SW480 (cell line): ENCODE measurements around the gene PDE4B.

Source experiments
- DNase-seq: peaks from one replicate; pipeline ENCODE4 v3.0.0-alpha.2; 2016; ENCODE audit warnings: low spot score

Gene PDE4B

GRCh38 chr1:66285618-66286270, 493.0 kb downstream of the PDE4B start:
- no peak for DNase-seq

GRCh38 chr1:66286307-66286706, 493.6 kb downstream of the PDE4B start:
- no peak for DNase-seq

GRCh38 chr1:66288048-66288447, 495.4 kb downstream of the PDE4B start:
- no peak for DNase-seq

GRCh38 chr1:66290761-66291530, 498.3 kb downstream of the PDE4B start:
- no peak for DNase-seq

GRCh38 chr1:66291531-66291864, 498.8 kb downstream of the PDE4B start:
- DNase-seq, result no peak

GRCh38 chr1:66292305-66292704, 499.6 kb downstream of the PDE4B start:
- no peak for DNase-seq

GRCh38 chr1:66292944-66293343, 500.2 kb downstream of the PDE4B start:
- no peak for DNase-seq

- peak; percentile 53 for DNase-seq
Measured at GRCh38 chr1:66294707-66295370, 502.1 kb downstream of the PDE4B start.

- DNase-seq, result no peak
Measured at GRCh38 chr1:66295803-66296202, 503.1 kb downstream of the PDE4B start.

- DNase-seq, result no peak
Measured at GRCh38 chr1:66296370-66296769, 503.7 kb downstream of the PDE4B start.

GRCh38 chr1:66296951-66297350, 504.3 kb downstream of the PDE4B start:
- no peak for DNase-seq

- DNase-seq, result peak; percentile 43
Measured at GRCh38 chr1:66298464-66298863, 505.8 kb downstream of the PDE4B start.

- no peak for DNase-seq
Measured at GRCh38 chr1:66300280-66300971, 507.7 kb downstream of the PDE4B start.

GRCh38 chr1:66300972-66301451, 508.3 kb downstream of the PDE4B start:
- no peak for DNase-seq

- DNase-seq, result no peak
Measured at GRCh38 chr1:66302184-66302742, 509.6 kb downstream of the PDE4B start.

GRCh38 chr1:66302815-66303214, 510.1 kb downstream of the PDE4B start:
- DNase-seq, result no peak

GRCh38 chr1:66303646-66304045, 511.0 kb downstream of the PDE4B start:
- no peak for DNase-seq

GRCh38 chr1:66304128-66304527, 511.4 kb downstream of the PDE4B start:
- DNase-seq, result no peak

- no peak for DNase-seq
Measured at GRCh38 chr1:66305927-66306326, 513.2 kb downstream of the PDE4B start.

- no peak for DNase-seq
Measured at GRCh38 chr1:66309006-66309741, 516.5 kb downstream of the PDE4B start.

GRCh38 chr1:66311092-66311491, 518.4 kb downstream of the PDE4B start:
- DNase-seq, result no peak
